HK-2 (cell line): ENCODE measurements around the gene TNFSF13B.
"Not testable (repeated sequence)": the region's sequence is repeated elsewhere in the genome, so short reads cannot be mapped to it uniquely, and the experiment has no call there.

Experiments
- DNase-seq: peaks from one replicate; pipeline ENCODE4 v3.0.0-alpha.2; 2018; ENCODE audit not compliant: unreplicated experiment

The TNFSF13B gene

DNA sequence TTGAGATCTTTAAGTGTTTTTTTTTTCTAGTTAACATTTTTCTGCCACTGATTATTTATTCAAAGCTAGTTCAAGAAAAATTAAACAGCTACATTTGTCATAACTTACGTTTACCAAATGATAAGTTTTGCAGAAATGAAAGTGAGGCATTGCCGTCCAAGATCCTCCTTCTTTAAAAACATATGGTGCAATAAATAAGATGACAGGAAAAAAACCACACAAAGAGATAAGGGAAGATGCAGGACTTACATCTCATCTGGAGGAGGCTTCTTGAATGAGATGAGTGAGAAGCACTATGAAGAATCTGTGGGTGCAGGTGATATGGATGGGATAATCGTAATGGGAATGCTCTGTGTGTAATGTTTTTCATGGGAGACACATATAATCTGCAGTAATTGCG, 12.4 kb downstream of the TNFSF13B start:
- DNase-seq, result no peak

DNA sequence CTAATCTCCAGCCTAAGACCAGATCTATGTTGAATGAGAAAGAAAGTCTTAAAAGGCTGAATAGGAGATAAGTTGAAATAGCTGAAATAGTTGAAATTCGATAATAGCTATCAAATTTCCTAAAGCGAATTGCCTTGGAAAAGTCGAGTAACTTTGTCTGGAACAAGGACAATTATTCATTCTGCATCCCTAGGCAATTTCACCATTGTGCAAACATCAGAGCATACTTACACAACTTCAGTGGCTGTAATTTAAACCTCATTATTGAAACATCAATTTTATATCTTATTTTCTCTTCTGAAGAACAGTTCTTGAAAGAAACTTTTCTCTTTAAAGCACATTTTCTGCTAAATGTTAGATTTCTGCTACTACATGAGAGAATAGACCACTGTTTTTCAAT, 13.6 kb downstream of the TNFSF13B start:
- DNase-seq, result no peak

DNA sequence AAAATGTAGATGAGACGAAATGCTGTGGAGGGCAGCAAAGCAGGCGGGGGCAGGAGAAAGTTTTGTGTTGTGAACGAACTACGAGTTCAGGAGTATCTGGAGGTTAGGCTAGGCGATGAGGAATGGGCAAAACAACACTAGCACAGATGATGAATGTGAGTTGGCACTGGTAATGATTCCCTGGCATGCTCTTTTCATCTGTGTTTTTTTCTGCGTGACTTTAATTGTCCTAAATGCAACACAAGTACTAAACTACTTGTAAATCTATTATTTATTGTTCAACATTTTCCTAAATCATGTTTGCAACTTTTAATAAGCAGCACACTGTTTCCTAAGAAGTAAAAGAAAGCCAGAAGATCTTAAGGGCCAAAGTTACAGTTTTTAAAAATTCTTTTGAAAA, 19.2 kb downstream of the TNFSF13B start:
- DNase-seq, result no peak

DNA sequence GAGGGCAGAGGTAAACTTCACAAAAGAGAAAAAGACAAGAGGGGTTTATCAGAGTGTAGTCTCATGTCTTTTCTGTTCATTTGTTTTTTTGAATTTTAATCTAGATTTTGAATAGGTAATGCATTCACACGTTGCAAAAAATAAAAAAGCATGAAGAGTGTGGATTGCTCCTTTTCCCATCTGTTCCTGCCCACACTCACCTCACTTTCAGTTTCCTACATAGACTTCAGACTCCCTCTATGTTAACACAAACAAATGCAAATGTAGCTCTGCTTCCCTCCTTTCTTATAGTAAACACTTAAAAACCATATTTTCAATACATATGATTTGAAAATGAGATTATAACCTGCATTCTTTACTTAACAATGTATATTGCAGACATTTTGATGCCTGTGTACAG, 20.3 kb downstream of the TNFSF13B start:
- no peak for DNase-seq

DNA sequence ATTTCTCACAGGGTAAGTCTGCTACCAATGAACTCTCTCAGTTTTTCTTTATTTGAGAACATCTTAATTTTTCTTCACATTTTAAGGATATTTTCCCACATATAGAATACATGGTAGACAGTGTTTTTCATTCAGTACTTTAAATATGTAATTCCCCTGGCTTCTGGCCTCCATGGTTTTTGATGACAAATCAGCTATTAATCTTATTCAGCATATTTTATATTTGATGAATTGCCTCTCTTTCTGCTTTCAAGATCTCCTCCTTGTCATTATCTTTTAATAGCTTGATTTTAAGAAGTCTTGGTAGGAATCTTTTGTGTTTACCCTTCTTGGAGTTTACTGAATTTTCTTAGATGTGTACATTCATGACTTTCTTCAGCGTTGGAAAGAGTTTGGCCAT, 27.6 kb downstream of the TNFSF13B start:
- DNase-seq, result no peak

DNA sequence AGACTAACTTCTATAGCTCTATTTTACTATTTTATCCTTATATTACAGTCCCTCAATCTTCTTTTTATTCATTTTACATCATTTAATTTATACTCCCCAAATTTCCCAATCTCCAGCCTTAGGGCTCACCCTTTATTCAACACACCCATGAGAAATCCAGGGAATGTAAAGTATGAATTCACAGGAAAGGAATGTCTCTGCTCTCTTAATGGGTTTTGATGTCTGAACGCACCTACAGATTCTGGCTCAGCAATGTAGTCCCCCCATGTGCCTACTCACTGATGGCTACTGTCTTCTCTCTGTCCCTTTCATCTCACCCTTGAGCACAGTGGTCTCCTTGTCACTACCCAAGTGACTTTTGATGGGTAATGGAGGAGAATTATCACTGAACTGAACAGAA, 32.8 kb downstream of the TNFSF13B start:
- no peak for DNase-seq

DNA sequence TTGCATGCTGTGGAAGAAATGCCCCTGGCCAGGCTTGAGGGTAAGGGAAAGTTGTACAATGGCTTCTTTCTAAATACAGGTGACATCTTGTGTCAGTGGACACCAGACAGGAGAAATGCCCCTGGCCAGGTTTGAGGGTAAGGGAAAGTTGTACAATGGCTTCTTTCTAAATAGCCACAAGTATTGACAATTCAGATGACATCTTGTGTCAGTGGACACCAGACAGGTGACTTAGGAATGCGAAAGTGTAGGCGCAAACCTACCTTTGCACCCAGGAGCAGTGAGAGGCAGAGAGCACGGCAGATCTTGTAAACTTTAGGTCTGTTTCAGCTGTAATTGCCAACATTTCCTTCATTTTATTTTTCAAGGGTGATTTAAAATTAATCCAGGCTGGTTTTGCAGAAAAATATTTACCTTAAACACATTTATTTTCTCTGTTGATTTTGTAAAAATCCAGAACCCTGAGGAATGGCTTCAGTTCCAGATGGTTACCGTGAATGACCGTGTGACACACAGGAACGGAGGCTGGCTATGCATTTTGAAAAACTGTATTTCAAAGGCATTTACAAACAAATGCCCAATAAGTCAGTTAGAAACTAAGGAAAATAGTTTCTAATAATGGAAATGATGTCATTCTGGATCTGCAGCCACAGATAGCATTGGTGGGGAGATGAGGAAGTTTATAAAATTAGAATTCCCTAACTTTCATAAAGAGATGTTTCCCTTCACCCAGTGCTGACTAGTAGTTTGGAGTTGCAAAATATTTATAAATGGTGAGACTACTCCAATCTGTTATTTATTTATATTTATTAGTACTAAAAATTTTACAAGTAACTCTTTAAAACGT, 34.9 kb downstream of the TNFSF13B start:
- DNase-seq, result no peak

DNA sequence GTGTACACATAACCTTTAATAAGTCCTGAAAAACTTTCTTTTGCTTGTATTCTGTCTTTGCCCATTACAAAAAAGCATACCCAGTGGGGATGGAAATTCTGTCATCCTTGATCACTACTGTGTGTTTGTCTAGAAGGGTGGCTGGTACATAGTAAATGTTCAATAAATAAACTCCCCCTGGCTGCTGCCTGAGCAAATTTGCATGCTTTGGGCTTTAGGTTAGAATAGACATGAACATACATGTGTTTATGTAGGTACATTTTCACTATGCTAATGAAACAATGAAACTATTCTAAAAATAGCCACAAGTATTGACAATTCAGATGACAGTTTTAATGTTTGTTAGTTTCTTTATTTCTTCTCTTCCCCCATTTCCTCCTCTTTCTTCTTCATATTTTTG, 36.1 kb downstream of the TNFSF13B start:
- DNase-seq, result no peak

DNA sequence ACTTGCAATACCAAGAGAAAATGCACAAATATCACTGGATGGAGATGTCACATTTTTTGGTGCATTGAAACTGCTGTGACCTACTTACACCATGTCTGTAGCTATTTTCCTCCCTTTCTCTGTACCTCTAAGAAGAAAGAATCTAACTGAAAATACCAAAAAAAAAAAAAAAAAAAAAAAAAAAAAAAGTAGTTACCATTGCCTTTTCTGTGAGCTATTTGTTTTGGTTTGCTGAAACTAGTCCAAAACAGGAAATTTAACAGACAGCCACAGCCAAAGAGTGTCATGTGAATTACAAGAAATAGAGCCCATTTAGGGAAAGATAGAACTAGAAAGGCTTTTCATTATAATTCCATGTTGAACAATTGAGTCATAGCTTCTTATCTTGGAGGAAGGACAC, 37.3 kb downstream of the TNFSF13B start:
- DNase-seq, result no peak

DNA sequence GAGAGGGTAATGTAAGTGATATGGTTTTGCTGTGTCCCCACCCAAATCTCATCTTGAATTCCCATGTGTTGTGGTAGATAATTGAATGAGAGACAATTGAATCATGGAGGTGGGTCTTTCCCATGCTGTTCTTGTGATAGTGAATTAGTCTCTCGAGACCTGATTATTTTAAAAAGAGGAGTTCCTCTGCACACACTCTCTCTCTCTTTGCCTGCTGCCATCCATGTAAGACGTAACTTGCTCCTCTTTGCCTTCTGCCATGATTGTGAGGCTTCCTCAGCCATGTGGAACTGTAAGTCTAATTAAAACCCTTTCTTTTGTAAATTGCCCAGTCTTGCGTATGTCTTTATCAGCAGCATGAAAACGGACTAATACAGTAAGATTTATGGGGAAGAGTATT, 42.1 kb downstream of the TNFSF13B start:
- DNase-seq, result not testable (repeated sequence)

DNA sequence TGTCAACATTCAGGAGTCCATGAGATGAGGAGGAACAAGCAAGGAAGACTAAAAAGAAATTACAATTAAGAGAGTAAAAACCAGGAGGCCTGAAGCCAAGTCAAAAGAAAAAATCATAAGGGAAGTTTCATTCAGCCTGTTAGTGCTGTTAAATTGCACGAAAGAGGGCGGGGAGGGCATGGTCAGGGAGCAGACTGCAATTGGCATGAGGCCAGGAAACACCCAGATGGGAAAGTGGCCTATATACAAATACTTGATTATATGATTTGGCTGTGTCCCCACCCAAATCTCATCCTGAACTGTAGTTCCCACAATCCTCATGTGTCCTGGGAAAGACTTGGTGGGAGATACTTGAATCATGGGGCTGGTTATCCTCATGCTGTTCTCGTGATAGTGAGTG, 43.9 kb downstream of the TNFSF13B start:
- no peak for DNase-seq

DNA sequence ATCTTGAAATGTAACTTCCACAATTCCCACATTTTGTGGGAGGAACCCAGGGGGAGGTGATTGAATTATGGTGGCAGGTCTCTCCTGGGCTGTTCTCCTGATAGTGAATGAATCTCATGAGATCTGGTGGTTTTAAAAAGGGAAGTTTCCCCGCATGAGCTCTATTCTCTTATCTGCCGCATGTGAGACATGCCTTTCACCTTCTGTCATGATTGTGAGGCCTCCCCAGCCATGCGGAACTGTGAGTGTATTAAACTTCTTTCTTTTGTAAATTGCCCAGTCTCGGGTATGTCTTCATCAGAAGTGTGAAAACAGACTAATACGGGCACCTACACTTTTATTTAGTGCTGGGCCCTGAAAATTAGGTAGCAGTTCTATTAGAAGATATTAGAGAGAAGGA, 45.8 kb downstream of the TNFSF13B start:
- DNase-seq, result peak; percentile 3

DNA sequence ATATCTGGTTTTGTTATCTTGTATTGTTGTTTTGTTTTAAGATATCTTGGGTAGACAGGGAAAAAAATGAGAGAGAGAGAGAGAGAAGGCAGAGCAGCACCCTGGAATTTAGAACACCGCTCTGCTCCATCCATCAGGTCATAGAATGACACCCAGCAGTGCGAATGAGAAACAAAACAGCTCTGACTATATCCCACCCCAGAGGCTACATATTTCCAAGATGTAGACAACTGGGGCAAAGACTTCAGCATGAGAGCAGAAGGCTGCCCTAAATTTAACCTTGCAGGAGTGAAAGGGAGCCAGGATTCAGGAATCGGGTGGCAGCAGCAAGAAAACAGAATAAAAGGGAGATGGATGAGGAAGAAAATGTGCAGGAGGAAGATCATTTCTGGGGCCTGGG, 46.5 kb downstream of the TNFSF13B start:
- no peak for DNase-seq

DNA sequence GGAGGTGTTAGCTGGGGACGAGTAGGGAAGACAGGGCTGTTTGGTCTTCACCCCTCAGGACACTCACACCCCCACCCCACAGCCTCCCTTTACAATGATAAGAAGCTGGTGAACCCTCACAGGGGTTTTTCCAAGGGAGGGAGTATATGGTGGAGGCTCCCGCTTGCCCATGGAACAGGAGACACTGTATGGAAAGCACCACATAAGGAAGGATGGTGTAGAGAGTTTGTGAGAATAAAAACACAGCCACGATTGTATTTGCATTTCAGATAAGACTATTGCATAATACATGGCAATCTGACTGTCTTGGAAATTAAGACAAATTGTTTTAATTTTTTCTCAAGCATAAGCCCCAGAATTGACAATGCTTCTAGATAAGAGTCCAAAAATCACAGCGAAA, 46.9 kb downstream of the TNFSF13B start:
- no peak for DNase-seq

DNA sequence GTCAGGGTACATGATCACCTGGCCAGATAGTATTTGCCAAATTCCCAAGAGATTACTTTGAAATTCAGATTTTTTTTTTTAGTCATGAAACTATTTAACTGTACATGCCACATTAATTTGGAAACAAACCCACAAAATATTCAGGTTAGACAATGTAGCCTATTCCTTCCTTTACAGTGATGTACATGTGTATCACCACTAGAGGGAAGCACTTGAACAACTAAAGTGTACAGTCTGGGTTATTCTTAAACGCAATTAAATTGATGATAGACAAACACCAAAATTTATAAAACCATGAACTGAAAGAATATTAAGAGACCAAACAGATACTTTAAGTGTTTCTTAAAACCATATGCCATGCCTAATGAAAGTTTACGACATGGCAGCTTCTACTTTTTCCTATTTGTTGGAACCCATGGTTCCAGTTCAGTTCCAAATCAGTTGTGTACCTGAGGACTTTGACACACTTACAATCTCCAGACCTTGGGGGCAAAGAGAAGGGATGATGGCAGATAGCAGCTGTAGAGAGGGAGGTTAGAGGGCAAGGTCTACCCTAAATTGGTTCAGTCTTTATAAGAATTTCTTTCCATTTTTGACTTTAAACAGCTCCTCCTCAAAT, 52.8 kb downstream of the TNFSF13B start:
- no peak for DNase-seq

DNA sequence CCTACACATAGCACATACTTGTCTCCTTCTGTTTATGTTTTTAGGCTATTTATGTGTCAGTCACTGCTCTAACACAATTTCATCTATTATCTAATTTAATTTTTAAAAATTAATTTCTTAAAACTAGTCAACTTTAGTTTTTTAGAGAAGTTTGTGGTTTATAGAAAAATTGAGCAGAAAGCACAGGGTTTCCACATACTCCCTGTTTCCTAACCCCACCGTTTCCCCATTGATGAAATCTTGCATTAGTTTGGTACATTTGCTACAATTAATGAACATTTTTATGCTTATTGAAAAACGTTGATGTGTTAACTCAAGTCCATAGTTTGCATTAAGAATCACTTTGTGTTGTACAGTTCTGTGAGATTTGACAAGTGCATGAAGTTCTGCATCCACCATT, 53.5 kb downstream of the TNFSF13B start:
- DNase-seq, result no peak

DNA sequence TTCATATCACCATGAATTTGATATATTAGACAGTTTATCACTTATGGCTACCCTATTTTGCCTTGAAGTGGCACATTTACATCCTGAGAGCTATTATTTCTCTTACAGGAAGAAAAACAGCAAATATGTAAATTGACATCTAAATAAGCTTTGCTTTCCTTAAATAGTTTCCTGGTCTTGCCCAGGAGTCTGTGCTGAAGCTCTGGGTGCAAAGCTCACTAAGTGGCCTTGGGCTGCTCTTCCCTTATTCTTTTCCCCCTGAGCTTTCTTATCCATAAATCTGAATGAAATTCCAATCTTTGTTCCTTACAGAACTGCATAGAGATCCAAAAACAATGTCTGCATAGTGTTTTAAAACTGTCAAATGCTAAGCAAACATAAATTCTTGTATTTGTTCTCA, 56.3 kb downstream of the TNFSF13B start:
- DNase-seq, result no peak

DNA sequence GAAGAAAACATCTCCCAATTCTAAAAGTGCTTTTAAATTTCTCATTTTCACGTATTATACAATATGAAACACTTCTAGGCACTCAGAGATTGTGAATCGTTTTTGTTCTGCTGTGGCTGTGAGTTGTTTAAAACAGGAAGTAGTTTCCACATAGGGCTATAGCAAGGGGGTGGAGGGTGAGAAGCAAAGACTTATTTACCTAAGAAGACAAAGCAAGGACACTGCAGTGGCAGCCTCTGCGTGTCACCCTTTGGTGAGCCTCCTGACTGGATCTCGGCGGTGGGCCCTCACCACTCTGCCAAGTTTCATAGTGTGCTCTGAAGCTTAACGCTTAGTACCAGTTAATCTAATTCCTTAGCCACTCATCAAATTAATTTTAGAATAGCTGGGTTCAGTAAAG, 56.8 kb downstream of the TNFSF13B start:
- DNase-seq, result no peak

DNA sequence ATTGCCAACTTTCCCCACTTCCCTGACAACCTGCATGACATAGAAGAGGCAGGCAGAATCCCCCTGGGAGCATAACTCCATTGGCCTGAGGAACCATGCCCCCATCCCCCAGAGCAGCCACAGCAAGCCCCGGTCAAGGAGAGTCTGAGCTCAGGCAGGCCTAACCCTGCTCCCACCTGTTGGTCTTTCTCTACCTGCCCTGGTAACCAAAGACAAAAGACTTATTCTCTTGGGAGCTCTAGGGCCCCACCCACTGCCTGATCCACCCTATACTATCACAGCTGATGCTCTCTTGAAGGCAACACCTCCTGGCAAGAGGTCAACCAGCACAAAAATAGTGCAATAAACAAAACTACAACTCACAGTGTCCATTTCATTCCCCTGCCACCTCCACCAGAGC, 59.3 kb downstream of the TNFSF13B start:
- DNase-seq, result no peak

DNA sequence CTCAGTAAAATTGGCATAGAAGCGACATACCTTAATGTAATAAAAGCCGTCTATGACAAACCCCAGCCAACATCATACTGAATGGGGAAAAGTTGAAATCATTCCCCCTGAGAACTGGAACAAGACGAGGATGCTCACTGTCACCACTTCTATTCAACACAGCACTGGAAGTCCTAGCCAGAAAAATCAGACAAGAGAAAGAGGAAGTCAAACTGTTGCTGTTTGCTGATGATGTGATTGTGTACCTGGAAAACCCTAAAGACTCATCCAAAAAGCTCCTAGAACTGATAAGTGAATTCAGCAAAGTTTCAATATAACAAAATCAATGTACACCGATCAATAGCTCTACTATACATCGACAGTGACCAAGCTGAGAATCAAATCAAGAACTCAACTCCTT, 63.3 kb downstream of the TNFSF13B start:
- no peak for DNase-seq

DNA sequence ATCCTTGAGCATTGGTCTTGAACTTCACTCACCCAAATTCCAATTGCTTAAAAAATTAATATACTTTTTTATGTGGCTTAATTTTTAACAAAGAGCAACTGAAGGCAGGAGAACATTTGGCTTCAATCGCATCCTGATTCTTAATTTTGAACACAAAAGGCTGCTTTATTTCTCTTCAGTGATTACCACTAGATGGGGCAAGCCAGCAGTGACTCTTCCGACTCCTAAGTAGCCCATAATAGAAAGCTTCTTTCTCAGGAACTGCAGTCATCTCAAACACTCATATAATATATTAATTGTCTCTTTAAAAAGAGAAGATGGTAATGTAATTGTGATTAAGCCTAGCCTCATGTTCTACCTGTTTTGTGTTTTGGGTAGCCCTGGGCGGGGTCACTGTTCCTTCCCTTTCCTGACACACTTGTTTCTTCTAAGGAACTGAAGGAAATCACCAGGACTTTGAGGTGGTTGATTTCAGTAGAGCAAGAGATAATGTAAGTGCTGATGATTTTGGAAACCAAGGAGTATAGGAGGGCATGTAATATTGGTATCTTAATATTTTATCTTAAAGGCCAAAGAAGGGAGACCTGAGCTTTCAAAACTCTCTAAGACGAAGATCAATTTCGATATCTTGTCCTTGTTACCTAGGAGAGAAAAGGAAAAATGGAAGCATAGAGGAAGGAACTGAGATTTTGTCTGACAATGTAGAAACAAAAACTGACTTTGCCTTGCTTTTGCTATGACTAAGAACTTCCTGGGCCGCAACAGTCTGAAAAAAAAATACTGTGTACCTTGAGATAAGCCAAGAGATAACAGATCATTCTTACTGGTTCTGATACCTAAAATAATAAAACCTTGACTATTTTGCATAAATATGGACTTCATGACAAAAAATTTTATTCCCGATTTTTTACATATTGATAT, 73.1 kb downstream of the TNFSF13B start:
- no peak for DNase-seq

DNA sequence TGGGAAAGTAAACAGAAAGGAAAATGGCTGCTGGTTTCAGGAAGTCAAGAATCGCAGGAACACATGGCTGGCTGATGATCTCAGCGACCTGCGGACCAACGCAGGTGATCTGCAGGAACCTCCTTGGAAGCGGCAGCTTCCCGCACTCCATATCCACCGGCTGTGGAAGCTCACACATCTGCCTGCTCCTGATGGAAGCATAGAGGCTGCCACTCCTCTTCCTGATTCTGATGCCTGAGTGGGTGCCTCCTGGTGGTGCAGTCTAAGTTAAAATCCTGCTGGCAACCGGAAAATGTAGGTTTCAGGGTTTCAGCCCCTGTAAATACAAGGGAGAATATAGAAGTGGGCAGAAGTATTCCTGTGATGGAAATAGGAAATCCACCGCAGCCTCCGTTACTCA, 75.5 kb downstream of the TNFSF13B start:
- no peak for DNase-seq

DNA sequence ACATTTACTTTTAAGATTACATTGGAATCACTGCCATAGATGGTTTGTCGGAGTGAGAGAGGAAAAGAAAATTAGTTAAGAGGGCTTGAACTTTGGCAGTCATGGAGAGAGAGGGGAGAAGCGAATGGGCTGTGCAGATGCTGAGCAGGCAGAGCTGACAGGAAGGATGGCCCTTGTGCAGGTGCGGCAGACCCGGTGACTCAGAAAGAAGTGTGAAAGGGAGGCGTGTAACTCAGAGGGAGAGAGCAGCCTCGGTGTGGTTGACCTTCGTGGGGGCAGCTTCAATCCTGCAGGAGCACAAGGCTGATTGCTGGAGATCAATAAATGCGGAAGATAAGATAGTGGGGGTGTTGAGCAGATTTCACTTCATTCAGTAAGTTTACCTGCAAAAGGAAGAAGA, 76.9 kb downstream of the TNFSF13B start:
- no peak for DNase-seq
